ENCODE measurements around the gene ZNF436. TPM values are rescaled to one million over a fixed set of nuclear protein-coding genes. Genes with fewer than 3 reads are reported as not detected.
A peak's percentile ranks its signal among the peaks of the same experiment; 100 is the strongest.

ZNF436 gene
- total and polyA plus RNA-seq, 2 experiments from 2014 or later, result 25.3 to 52.1 TPM

GRCh38 chr1:23362218-23362713, 7.4 kb downstream of the ZNF436 start:
- Histone ChIP-seq H3K27me3 (no peaks in the 10 kb centered on the region), H3K4me1 (ENCODE audit: low read depth) (no peaks in the 10 kb centered on the region), H3K4me3 (no peak overlapping the region), H3K36me3 (peaks cover 62% of the 10 kb centered on the region), H3K27ac (no peak overlapping the region), H3K9me3 (ENCODE audit: low read depth) (peaks cover 6% of the 10 kb centered on the region)
- peak in 1 of 2 donors; percentile 33 for DNase-seq (ENCODE audit: low read depth in 1 of 2, low spot score in 1 of 2)
- TF ChIP-seq CTCF (IDR thresholded peaks at IDR 0.05; ENCODE audit: low read depth, low read length), result no peak

GRCh38 chr1:23358310-23358875, 11.2 kb downstream of the ZNF436 start:
- H3K9me3 ChIP-seq (ENCODE audit: low read depth), result peaks cover 6% of the 10 kb centered on the region
- H3K4me3 ChIP-seq, result no peak overlapping the region
- peaks cover 38% of the 10 kb centered on the region for H3K36me3 ChIP-seq
- H3K4me1 ChIP-seq (ENCODE audit: low read depth), result no peaks in the 10 kb centered on the region
- peaks cover 19% of the 10 kb centered on the region for H3K27me3 ChIP-seq
- no peak overlapping the region for H3K27ac ChIP-seq
- TF ChIP-seq CTCF (IDR thresholded peaks at IDR 0.05; ENCODE audit: low read depth, low read length), result no peak
- DNase-seq (ENCODE audit: low read depth in 1 of 2, low spot score in 1 of 2), result no peak

DNA sequence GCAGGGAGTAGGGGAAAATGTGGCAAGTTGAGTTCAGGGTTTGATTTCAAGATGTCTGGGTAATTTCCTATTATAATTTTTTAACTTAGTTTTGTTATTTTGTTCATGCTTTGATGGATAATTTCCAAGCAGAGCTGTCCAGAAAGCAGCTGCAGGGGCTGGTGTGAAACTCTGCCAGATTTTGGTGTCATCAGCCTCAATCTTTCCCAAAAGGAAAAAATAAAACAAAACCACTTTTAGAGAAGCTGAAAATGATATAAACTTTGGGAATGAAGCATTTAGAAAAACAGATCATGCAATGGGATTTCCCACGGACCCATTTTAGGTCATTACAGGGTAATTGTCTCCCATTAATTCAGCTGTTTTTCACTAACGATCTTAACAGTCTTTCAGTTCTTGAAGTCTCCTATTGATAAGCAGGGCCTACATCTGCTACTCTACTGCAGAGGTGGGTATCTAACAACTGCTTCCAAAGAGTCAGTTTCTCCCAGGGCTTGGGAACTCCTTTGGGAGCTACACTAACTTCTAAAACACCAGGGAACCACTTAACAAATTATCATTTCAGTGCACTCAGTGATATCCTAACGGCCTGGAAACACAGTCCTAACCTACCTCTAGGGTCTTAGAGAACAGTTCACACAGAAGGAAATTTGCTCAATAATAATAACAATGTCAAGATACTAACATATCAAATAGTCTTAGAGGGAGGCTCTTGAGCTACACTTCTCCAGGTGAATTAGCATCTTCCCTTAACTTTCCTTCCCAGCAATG, 12.3 kb downstream of the ZNF436 start:
- no peak for TF ChIP-seq CTCF (IDR thresholded peaks at IDR 0.05; ENCODE audit: low read depth, low read length)
- no peak for DNase-seq (ENCODE audit: low read depth in 1 of 2, low spot score in 1 of 2)
- H3K27me3 ChIP-seq, result peaks cover 27% of the 10 kb centered on the region
- no peaks in the 10 kb centered on the region for H3K4me1 ChIP-seq (ENCODE audit: low read depth)
- H3K9me3 ChIP-seq (ENCODE audit: low read depth), result peaks cover 6% of the 10 kb centered on the region
- peaks cover 30% of the 10 kb centered on the region for H3K36me3 ChIP-seq
- no peak overlapping the region for H3K27ac ChIP-seq
- H3K4me3 ChIP-seq, result no peak overlapping the region

- no peak for DNase-seq (ENCODE audit: low read depth in 1 of 2, low spot score in 1 of 2)
- no peak overlapping the region for H3K4me3 ChIP-seq
- TF ChIP-seq CTCF (IDR thresholded peaks at IDR 0.05; ENCODE audit: low read depth, low read length), result no peak
- H3K9me3 ChIP-seq (ENCODE audit: low read depth), result no peaks in the 10 kb centered on the region
- peaks cover 34% of the 10 kb centered on the region for H3K27me3 ChIP-seq
- no peak overlapping the region for H3K27ac ChIP-seq
- no peaks in the 10 kb centered on the region for H3K4me1 ChIP-seq (ENCODE audit: low read depth)
- peaks cover 23% of the 10 kb centered on the region for H3K36me3 ChIP-seq
Measured at GRCh38 chr1:23356471-23357137, 13.0 kb downstream of the ZNF436 start.

DNA sequence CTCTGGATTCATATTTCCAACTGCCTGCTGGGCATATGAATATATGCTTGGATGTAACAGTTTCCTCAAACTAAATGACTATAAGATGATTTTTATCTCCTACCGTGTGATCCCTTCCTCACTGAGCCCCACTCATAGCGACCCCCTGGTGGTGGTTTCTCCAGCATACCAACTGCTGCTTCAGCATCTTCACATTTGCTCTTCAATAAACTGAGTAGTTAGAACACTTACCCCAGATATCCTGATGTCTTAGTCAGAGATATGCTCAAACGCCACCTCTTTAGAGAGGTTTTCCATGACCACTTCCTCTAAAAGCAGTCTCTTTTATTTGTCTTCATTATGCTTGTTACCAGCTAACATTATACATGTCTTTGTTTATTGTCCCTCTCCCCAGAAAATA, 15.4 kb downstream of the ZNF436 start:
- H3K27me3 ChIP-seq, result peaks cover 58% of the 10 kb centered on the region
- H3K9me3 ChIP-seq (ENCODE audit: low read depth), result no peaks in the 10 kb centered on the region
- H3K36me3 ChIP-seq, result no peaks in the 10 kb centered on the region
- H3K4me1 ChIP-seq (ENCODE audit: low read depth), result no peaks in the 10 kb centered on the region
- no peak for DNase-seq (ENCODE audit: low read depth in 1 of 2, low spot score in 1 of 2)
- peak; percentile 5 for TF ChIP-seq CTCF (IDR thresholded peaks at IDR 0.05; ENCODE audit: low read depth, low read length)
- no peak overlapping the region for H3K4me3 ChIP-seq
- H3K27ac ChIP-seq, result no peak overlapping the region
